ENCODE data around the gene CUX1.

The CUX1 gene

DNA sequence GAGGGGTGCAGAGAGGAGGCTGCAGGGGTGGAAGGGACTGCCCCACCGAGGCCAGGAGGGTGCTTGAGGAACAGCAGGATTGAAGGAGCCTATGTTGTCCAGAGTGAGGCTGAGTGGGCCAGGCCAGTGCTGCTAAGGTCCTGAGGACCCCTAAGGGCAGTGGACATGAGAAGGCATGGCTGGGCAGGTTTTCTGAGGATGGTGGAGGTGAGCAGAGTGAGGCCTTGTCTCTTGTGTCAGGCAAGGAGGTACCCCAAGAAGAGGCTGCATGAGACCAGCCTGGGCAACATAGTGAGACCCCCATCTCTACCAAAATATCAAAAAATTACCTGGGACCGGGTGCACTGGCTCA lies 474.5 kb downstream of the CUX1 start:
- TF ChIP-seq EGR1 (IDR thresholded peaks at IDR 0.05) (no peak), NFIC (IDR thresholded peaks at IDR 0.05) (no peak), RAD21 (IDR thresholded peaks at IDR 0.05; ENCODE audit: low read depth) (no peak), TAF1 (IDR thresholded peaks at IDR 0.05; ENCODE audit: low read depth) (no peak), CREB1 (IDR thresholded peaks at IDR 0.05; ENCODE audit: low read depth) (no peak), YY1 (IDR thresholded peaks at IDR 0.05; ENCODE audit: low read depth) (no peak), CEBPB (IDR thresholded peaks at IDR 0.05) (no peak)
- TF ChIP-seq, protein P1, sequence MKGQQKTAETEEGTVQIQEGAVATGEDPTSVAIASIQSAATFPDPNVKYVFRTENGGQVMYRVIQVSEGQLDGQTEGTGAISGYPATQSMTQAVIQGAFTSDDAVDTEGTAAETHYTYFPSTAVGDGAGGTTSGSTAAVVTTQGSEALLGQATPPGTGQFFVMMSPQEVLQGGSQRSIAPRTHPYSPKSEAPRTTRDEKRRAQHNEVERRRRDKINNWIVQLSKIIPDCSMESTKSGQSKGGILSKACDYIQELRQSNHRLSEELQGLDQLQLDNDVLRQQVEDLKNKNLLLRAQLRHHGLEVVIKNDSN (IDR thresholded peaks at IDR 0.05): no peak
- TF ChIP-seq, protein P2, sequence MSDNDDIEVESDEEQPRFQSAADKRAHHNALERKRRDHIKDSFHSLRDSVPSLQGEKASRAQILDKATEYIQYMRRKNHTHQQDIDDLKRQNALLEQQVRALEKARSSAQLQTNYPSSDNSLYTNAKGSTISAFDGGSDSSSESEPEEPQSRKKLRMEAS (IDR thresholded peaks at IDR 0.05): no peak

DNA sequence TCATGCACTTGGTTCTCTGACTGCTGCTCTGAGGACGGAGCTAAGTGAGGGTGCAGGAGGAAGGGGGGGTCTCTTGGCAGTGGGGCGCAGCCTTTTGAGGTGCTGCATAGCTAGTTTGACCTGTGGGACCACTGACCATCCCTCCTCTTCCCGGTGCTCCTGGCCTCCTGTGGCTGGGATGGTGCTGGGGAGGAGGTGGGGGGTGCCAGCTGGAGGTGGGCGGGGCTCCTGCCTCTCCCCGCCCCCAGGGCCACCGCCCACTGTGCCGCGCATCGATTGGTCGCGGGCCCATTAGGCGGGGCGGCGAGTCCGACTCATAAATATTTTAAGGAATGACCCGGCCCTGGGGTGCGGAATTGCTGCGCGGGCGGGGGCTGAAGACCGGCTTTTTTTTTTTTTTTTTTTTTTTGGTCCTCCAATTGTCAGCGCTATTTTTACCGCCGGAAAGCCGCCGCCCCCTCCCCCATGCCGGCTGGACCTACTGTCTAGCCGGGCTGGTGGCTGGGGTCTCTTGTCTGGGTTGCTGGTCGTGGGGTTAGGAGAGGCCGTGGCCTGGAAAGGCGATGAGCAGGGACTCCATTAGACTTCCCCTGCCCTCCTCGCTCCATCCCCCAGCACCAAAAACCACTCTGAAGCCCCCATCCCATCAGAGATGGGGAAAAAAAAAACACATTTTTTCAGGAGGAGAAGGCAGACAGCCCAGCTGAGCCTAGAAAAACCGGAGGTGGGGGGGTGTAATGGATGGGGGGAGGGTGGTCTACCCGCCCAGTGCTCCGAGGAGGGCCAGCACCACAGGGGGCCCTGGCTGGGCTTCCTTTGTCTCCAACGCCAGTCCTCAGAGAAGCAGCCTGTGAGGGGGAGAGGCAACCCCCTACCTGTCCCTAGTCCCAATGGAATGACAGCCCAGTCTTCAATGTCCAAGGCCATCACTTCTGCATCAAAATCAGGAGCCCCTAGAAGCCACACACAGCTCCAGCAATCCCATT lies 475.7 kb downstream of the CUX1 start:
- no peak for TF ChIP-seq YY1 (IDR thresholded peaks at IDR 0.05; ENCODE audit: low read depth)
- TF ChIP-seq EGR1 (IDR thresholded peaks at IDR 0.05): no peak
- TF ChIP-seq FOXM1 (IDR thresholded peaks at IDR 0.05; ENCODE audit: borderline replicate concordance, low read depth): no peak
- TF ChIP-seq CREB1 (IDR thresholded peaks at IDR 0.05; ENCODE audit: low read depth): no peak
- TF ChIP-seq, protein P2 (IDR thresholded peaks at IDR 0.05): no peak
- no peak for TF ChIP-seq TAF1 (IDR thresholded peaks at IDR 0.05; ENCODE audit: low read depth)

DNA sequence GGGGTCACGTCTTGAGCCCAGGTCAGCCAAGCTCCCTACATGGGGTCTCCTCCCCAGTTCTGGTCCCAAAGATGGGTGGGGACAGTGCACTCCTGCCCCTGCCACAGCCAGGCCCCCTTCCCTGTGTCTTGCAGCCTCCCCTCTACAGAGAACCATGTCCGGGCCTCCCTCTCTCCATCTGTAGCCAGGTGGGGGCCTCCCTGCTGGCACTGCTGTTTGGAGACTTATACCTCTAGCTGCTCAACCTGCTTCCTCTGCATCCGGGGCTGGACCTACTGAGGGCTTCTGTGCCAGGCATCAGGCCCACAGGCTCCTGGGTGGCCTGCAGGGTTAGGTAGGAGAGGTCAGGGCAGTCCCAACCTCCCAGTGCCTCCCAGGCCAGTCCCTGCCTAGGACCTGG lies 477.2 kb downstream of the CUX1 start:
- TF ChIP-seq YY1 (IDR thresholded peaks at IDR 0.05; ENCODE audit: low read depth) (no peak), RAD21 (IDR thresholded peaks at IDR 0.05; ENCODE audit: low read depth) (no peak), TEAD4 (IDR thresholded peaks at IDR 0.05) (no peak), CREB1 (IDR thresholded peaks at IDR 0.05; ENCODE audit: low read depth) (no peak), EGR1 (IDR thresholded peaks at IDR 0.05) (no peak), CEBPB (IDR thresholded peaks at IDR 0.05) (no peak), ZBTB7A (IDR thresholded peaks at IDR 0.05; ENCODE audit: low read depth) (no peak), TAF1 (IDR thresholded peaks at IDR 0.05; ENCODE audit: low read depth) (no peak), EP300 (IDR thresholded peaks at IDR 0.05; ENCODE audit: borderline replicate concordance) (no peak), TCF12 (IDR thresholded peaks at IDR 0.05; ENCODE audit: low read depth) (no peak), FOXM1 (IDR thresholded peaks at IDR 0.05; ENCODE audit: borderline replicate concordance, low read depth) (no peak), NFIC (IDR thresholded peaks at IDR 0.05) (no peak)
- TF ChIP-seq, protein P1 (IDR thresholded peaks at IDR 0.05): no peak
- TF ChIP-seq, protein P3, sequence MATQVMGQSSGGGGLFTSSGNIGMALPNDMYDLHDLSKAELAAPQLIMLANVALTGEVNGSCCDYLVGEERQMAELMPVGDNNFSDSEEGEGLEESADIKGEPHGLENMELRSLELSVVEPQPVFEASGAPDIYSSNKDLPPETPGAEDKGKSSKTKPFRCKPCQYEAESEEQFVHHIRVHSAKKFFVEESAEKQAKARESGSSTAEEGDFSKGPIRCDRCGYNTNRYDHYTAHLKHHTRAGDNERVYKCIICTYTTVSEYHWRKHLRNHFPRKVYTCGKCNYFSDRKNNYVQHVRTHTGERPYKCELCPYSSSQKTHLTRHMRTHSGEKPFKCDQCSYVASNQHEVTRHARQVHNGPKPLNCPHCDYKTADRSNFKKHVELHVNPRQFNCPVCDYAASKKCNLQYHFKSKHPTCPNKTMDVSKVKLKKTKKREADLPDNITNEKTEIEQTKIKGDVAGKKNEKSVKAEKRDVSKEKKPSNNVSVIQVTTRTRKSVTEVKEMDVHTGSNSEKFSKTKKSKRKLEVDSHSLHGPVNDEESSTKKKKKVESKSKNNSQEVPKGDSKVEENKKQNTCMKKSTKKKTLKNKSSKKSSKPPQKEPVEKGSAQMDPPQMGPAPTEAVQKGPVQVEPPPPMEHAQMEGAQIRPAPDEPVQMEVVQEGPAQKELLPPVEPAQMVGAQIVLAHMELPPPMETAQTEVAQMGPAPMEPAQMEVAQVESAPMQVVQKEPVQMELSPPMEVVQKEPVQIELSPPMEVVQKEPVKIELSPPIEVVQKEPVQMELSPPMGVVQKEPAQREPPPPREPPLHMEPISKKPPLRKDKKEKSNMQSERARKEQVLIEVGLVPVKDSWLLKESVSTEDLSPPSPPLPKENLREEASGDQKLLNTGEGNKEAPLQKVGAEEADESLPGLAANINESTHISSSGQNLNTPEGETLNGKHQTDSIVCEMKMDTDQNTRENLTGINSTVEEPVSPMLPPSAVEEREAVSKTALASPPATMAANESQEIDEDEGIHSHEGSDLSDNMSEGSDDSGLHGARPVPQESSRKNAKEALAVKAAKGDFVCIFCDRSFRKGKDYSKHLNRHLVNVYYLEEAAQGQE (IDR thresholded peaks at IDR 0.05; ENCODE audit: low read depth): no peak
- TF ChIP-seq, protein P2 (IDR thresholded peaks at IDR 0.05): no peak

DNA sequence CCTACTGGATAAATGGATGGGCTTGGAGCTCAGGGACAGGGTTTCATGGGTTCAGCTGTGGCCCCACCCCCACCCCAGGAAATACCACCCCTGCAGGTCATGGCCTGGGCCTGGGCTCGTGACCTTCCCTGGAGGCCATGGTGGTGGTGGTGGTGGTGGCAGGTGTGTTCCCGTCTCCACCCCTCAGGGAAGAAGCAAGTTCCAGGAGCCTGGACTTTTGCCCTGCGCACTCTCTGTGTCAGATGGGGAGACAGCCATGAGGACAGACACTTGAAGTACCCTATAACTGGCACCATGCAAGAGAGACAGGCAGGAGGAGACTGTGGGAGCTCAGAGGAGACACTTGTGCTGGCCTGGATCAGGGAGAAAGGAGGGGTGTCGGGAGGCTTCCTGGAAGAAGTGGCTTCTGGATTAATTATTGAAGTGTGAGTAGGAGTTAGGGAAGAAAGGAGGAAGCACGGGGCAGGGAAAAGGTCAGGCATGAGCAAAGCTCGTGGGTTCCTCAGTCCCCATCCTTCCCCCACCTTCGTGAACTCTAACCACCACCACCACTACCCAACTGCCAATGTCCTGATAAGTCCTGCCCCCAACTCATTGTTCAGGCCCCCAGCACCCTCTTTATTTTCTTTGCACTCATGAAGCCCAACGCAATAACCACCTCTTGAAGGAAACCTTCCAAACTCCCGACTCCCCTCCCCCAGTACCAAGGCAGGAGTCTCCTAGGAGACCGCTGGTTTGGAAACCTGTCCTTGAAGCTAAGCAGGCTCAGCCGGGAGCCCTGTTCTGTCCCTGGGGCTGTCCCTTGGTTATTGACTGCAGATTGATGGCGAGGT lies 478.1 kb downstream of the CUX1 start:
- no peak for TF ChIP-seq EP300 (IDR thresholded peaks at IDR 0.05; ENCODE audit: borderline replicate concordance)
- no peak for TF ChIP-seq CEBPB (IDR thresholded peaks at IDR 0.05)
- TF ChIP-seq TEAD4 (IDR thresholded peaks at IDR 0.05): no peak
- no peak for TF ChIP-seq NFIC (IDR thresholded peaks at IDR 0.05)
- TF ChIP-seq, protein P2 (IDR thresholded peaks at IDR 0.05): no peak

DNA sequence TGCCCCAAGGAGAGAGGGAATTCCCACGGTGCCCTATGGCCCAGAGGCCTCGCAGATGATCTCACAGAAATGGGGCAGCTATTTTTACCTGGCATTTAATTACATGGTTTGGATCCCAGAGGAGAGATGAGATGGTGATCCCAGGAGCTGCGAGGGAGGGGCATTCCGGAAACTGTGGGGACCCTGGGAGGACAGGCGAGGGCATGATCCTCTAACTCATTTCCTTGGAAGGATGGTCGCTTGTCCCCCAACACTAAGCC lies 478.7 kb downstream of the CUX1 start:
- TF ChIP-seq FOXM1 (IDR thresholded peaks at IDR 0.05; ENCODE audit: borderline replicate concordance, low read depth): no peak
- TF ChIP-seq, protein P2 (IDR thresholded peaks at IDR 0.05): no peak
- TF ChIP-seq CEBPB (IDR thresholded peaks at IDR 0.05): no peak
- no peak for TF ChIP-seq YY1 (IDR thresholded peaks at IDR 0.05; ENCODE audit: low read depth)
- TF ChIP-seq EGR1 (IDR thresholded peaks at IDR 0.05): no peak
- TF ChIP-seq, protein P3 (IDR thresholded peaks at IDR 0.05; ENCODE audit: low read depth): no peak
- TF ChIP-seq TAF1 (IDR thresholded peaks at IDR 0.05; ENCODE audit: low read depth): no peak
